Measurements from ENCODE around the gene MCTP1.

The MCTP1 gene

GRCh38 chr5:94731471-94731870 lies 553.4 kb downstream of the MCTP1 start:
- Histone ChIP-seq H3K4me2 (ENCODE audit: low read depth, low read length) (no peak overlapping the region), H3K4me1 (ENCODE audit: low read length) (no peaks in the 10 kb centered on the region), H3K36me3 (replicated peaks; ENCODE audit: insufficient read depth, low read length) (no peaks in the 10 kb centered on the region), H3K9me2 (replicated peaks; ENCODE audit: insufficient read depth, low read length) (no peaks in the 10 kb centered on the region), H4K20me1 (ENCODE audit: insufficient read depth, low read length) (no peaks in the 10 kb centered on the region), H3K4me3 (ENCODE audit: low read length) (no peak overlapping the region), H2AFZ (ENCODE audit: low read length) (no peak overlapping the region), H3K9me3 (replicated peaks; ENCODE audit: insufficient read depth, low read length) (no peaks in the 10 kb centered on the region), H3K27ac (ENCODE audit: low read length) (no peak overlapping the region), H3K79me2 (ENCODE audit: low read length) (no peaks in the 10 kb centered on the region), H3K27me3 (replicated peaks; ENCODE audit: insufficient read depth, low read length) (no peaks in the 10 kb centered on the region), H3F3A (ENCODE audit: insufficient read depth, low read length) (no peaks in the 10 kb centered on the region), H3K9ac (ENCODE audit: low read length) (no peak overlapping the region)
- no peak for DNase-seq
- TF ChIP-seq CTCF (IDR thresholded peaks at IDR 0.05; ENCODE audit: low read length) (no peak), EZH2 (optimal IDR thresholded peaks at IDR 0.05; ENCODE audit: low read depth, low read length) (no peak), EZH2phosphoT487 (IDR thresholded peaks at IDR 0.05; ENCODE audit: low read length) (no peak)

- Histone ChIP-seq H3K27me3 (replicated peaks; ENCODE audit: insufficient read depth, low read length) (no peaks in the 10 kb centered on the region), H3K4me3 (ENCODE audit: low read length) (no peak overlapping the region), H2AFZ (ENCODE audit: low read length) (no peak overlapping the region), H3K4me1 (ENCODE audit: low read length) (peaks cover 22% of the 10 kb centered on the region), H4K20me1 (ENCODE audit: insufficient read depth, low read length) (no peaks in the 10 kb centered on the region), H3K79me2 (ENCODE audit: low read length) (no peaks in the 10 kb centered on the region), H3K9me2 (replicated peaks; ENCODE audit: insufficient read depth, low read length) (no peaks in the 10 kb centered on the region), H3K9me3 (replicated peaks; ENCODE audit: insufficient read depth, low read length) (no peaks in the 10 kb centered on the region), H3F3A (ENCODE audit: insufficient read depth, low read length) (no peaks in the 10 kb centered on the region), H3K4me2 (ENCODE audit: low read depth, low read length) (no peak overlapping the region), H3K27ac (ENCODE audit: low read length) (no peak overlapping the region), H3K36me3 (replicated peaks; ENCODE audit: insufficient read depth, low read length) (no peaks in the 10 kb centered on the region), H3K9ac (ENCODE audit: low read length) (no peak overlapping the region)
- TF ChIP-seq EZH2 (optimal IDR thresholded peaks at IDR 0.05; ENCODE audit: low read depth, low read length) (no peak), EZH2phosphoT487 (IDR thresholded peaks at IDR 0.05; ENCODE audit: low read length) (no peak), CTCF (IDR thresholded peaks at IDR 0.05; ENCODE audit: low read length) (no peak)
- no peak for DNase-seq
Observed at GRCh38 chr5:94725142-94725541, 559.8 kb downstream of the MCTP1 start.

GRCh38 chr5:94715768-94716167 lies 569.1 kb downstream of the MCTP1 start:
- Histone ChIP-seq H2AFZ (ENCODE audit: low read length) (no peak overlapping the region), H3K9me2 (replicated peaks; ENCODE audit: insufficient read depth, low read length) (no peaks in the 10 kb centered on the region), H4K20me1 (ENCODE audit: insufficient read depth, low read length) (no peaks in the 10 kb centered on the region), H3K4me2 (ENCODE audit: low read depth, low read length) (no peak overlapping the region), H3F3A (ENCODE audit: insufficient read depth, low read length) (no peaks in the 10 kb centered on the region), H3K27me3 (replicated peaks; ENCODE audit: insufficient read depth, low read length) (no peaks in the 10 kb centered on the region), H3K79me2 (ENCODE audit: low read length) (no peaks in the 10 kb centered on the region), H3K36me3 (replicated peaks; ENCODE audit: insufficient read depth, low read length) (no peaks in the 10 kb centered on the region), H3K4me1 (ENCODE audit: low read length) (peaks cover 1% of the 10 kb centered on the region; the same call in 1 of the 2 replicates), H3K9me3 (replicated peaks; ENCODE audit: insufficient read depth, low read length) (no peaks in the 10 kb centered on the region), H3K9ac (ENCODE audit: low read length) (no peak overlapping the region), H3K4me3 (ENCODE audit: low read length) (no peak overlapping the region), H3K27ac (ENCODE audit: low read length) (no peak overlapping the region)
- TF ChIP-seq EZH2 (optimal IDR thresholded peaks at IDR 0.05; ENCODE audit: low read depth, low read length) (no peak), EZH2phosphoT487 (IDR thresholded peaks at IDR 0.05; ENCODE audit: low read length) (no peak), CTCF (IDR thresholded peaks at IDR 0.05; ENCODE audit: low read length) (no peak)
- no peak for DNase-seq

Data from MM.1S (cell line).